Astrocyte of the cerebellum (primary cell): Measurements from ENCODE around the gene PSME3.
A peak's percentile ranks its signal among the peaks of the same experiment; 100 is the strongest.

Source experiments
- DNase-seq: peaks from one replicate; pipeline ENCODE4 v3.0.0-alpha.2; 2011; ENCODE audit warnings: low read depth
- H3K4me3 ChIP-seq: 2 replicates; pipeline ENCODE4 v1.5.1; 2011; ENCODE audit warnings: mild to moderate bottlenecking, low read depth, low read length, moderate library complexity
- CTCF ChIP-seq: IDR thresholded peaks from 2 replicates; pipeline ENCODE4 v1.5.1; 2012; ENCODE audit warnings: low read length, low read depth, moderate library complexity, mild to moderate bottlenecking; ENCODE audit errors: missing control alignments
- in situ Hi-C: cut with HindIII; loops from 2 replicates; pipeline ENCODE4 v1.10.0; 2017; ENCODE audit warnings: low sequenced_read_pairs

Gene PSME3

DNA sequence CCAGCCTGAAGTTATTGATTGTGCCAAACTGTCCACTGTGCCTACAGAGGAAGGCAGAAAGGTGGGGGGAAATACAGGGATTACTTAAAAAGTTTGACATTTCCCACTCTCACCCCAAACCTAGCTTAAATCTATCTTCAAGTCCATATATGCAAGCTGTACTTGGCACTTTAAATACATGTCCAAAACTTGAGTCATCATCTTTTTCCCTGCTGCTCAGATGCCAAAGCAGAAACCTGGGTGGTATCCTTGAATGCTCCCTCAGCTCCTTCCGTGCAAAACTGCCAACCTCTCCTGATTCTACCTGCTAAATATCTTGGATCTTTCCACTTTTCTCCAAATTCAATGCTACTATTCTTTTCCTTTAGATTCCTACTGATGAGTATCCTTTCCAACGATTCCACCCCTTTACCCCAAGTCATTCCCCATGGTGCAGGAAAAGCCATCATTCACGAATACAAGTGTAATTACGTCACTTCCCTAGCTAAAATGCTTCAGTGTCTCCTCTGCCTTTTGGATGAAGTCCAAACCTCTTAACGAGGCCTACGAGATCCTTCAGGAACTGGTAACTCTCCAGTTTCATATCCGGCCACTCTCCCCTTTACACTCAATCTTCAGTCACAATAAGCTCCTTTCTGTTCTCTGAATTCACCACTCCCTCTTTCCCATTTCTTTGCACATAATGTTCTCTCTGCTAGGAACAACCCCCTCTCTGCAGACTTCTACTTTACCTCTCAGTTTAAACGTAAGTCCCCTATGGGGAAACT lies 18.4 kb upstream of the PSME3 start:
- TF ChIP-seq CTCF, result no peak
- in situ Hi-C loops, result no loop called here
- DNase-seq, result peak; percentile 73
- H3K4me3 ChIP-seq, result no peak overlapping the region

- TF ChIP-seq CTCF, result no peak
- H3K4me3 ChIP-seq, result no peak overlapping the region
- in situ Hi-C loops, result no loop called here
- no peak for DNase-seq
Measured at GRCh38 chr17:42817866-42818265, 15.3 kb upstream of the PSME3 start.

DNA sequence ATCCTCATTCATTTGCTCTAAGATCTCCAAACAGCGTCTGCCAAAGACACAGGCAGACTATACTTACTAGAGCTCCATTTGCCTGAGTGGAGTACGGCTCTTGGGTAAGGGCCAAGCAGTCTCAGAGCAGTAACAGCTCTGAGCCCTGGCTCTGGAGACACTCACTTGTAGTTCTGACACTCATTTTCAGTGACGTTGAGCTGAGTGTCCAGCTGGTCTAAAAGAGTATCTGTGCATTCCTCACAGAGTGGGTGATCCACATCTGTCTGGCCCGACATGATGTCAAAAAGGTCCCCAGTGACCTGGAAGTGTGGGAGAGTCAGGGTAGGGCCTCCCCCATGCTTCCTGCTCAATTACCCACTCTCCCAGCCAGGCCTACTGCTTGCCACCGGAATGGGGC lies 14.8 kb upstream of the PSME3 start:
- in situ Hi-C loops, result no loop called here
- TF ChIP-seq CTCF, result no peak

DNA sequence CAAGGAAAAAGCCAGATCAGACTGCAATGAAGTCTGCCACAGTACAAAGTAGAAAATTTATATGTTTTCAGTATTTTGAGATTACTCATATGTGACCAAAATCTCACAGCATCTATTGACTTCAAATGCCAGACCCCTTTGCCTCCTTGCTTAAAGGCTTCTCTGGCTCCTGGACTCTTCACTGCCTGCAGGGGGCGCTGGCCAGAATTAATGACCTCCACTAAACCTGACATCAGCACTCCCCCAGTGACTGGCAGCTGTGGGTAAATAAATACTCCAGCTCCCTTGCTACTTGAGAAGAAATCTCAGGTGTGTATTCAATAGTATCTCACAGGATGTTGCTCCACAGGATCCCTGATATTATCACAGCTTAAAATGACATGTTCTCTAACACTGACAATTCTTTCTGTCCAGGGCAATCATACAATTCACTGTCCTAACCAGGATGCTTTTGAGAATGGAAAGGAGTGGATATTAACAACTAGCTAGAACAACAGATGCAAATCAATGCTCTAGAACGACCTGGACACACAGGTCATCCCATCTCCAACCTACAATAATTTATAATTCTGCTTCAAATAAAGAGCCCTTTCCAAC lies 13.2 kb upstream of the PSME3 start:
- in situ Hi-C loops, result no loop called here
- peak; percentile 84 for TF ChIP-seq CTCF
- H3K4me3 ChIP-seq, result no peak overlapping the region
- DNase-seq, result no peak

More for the DNA sequence above, 14.8 kb upstream of the PSME3 start:
- H3K4me3 ChIP-seq, result no peak overlapping the region
- DNase-seq, result no peak

DNA sequence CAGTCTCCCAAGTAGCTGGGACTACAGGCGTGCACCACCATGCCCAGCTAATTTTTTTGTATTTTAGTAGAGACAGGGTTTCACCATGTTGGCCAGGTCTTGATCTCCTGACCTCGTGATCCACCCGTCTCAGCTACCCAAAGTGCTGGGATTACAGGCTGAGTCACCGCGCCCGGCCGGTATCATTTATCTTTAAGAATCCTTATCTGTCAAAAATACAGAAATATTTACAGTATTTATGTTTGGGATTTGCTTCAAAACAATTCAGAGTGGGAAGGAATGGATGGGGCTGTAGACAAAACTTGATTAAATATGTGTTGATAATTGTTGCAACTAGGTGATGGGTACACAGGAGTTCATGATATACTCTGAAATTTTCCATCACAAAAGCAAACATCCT lies 12.0 kb upstream of the PSME3 start:
- TF ChIP-seq CTCF, result no peak
- H3K4me3 ChIP-seq, result no peak overlapping the region
- no peak for DNase-seq
- in situ Hi-C loops, result no loop called here

DNA sequence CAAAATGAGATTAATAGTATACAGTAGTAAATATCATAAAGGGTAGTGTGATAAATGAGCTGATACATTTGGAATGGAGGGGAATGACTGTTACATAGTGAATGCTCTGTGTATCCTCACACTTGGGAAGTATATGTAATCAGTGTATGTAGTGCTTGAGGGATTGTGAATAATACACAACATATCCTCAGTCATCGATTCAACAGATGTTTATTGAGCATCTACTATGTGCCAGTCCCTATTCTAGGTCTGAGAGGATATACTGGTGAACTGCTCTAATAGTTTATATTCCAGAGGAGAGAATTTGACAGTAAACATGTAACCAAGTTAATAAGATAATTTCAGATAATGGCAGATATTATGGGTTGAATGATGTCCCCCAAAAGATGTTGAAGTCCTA lies 5.7 kb upstream of the PSME3 start:
- no peak overlapping the region for H3K4me3 ChIP-seq
- TF ChIP-seq CTCF, result no peak
- in situ Hi-C loops, result no loop called here
- DNase-seq, result no peak
